Breast epithelium (tissue), 4 donors: ENCODE data around the gene MGAT5B. TPM values are rescaled to one million over a fixed set of nuclear protein-coding genes. Genes with fewer than 3 reads are reported as not detected.

ENCODE experiments used
- DNase-seq, 2 donors: peaks; one replicate each; pipeline ENCODE4 v3.0.0-alpha.2; 2019; ENCODE audit warnings: low spot score in 2 of 2
- H3K27ac ChIP-seq, 2 donors: fragments of 200-600 bp; sonication (generic) in 1 of 2; one replicate each; pipeline ENCODE4 v1.5.1; 2016 to 2019; ENCODE audit warnings: mild to moderate bottlenecking in 1 of 2
- H3K27me3 ChIP-seq, 2 donors: fragments of 200-600 bp; sonication (generic) in 1 of 2; one replicate each; pipeline versions ENCODE4 v1.5.1 to v1.6.0; 2017 to 2019; ENCODE audit warnings: control low read depth in 1 of 2, mild to moderate bottlenecking in 1 of 2
- H3K36me3 ChIP-seq: fragments of 200-600 bp; one replicate; pipeline ENCODE4 v1.5.1; 2019
- H3K4me1 ChIP-seq, 2 donors: fragments of 200-600 bp; sonication (generic); one replicate each; pipeline ENCODE4 v1.5.1; 2016 to 2019; ENCODE audit warnings: control low read depth in 1 of 2
- H3K4me3 ChIP-seq, 3 donors: fragments of 200-600 bp; sonication (generic); 1 replicate in 2 of 3; 2 replicates in 1 of 3; pipeline ENCODE4 v1.5.1; 2016 to 2019; ENCODE audit warnings: mild to moderate bottlenecking in 3 of 3, moderate library complexity in 2 of 3
- H3K9me3 ChIP-seq, 2 donors: fragments of 200-600 bp; sonication (generic) in 1 of 2; one replicate each; pipeline ENCODE4 v1.5.1; 2016 to 2019; ENCODE audit warnings: control low read depth in 1 of 2
- POLR2A ChIP-seq: fragments of 450-650 bp; IDR thresholded peaks from one replicate; pipeline ENCODE4 v1.6.1; 2016; ENCODE audit warnings: antibody characterized with exemption, mild to moderate bottlenecking, moderate library complexity
- POLR2AphosphoS5 ChIP-seq, 3 donors: sonication (generic); formaldehyde crosslinking; IDR thresholded peaks; one replicate each; pipeline ENCODE4 v1.6.1; 2017; ENCODE audit warnings: antibody characterized with exemption in 3 of 3
- intact Hi-C: fragments of 100-400 bp; cut with DNase I; formaldehyde crosslinking; loops from one replicate; pipeline ENCODE4 v1.15.1; 2023; ENCODE audit warnings: low total_unique reads
- total RNA-seq, 3 donors: library from RNA; depleted of rRNA; stranded (reverse); fragments of >200 nt; gene quantifications; one replicate each; pipeline ENCODE4 v1.1.0, GENCODE V29; 2016
- TF ChIP-seq, protein P1 (sequence below), 3 donors: fragments of 450-650 bp; IDR thresholded peaks; one replicate each; pipeline ENCODE4 v1.5.1; 2016 to 2017; ENCODE audit warnings: antibody characterized with exemption in 3 of 3, mild to moderate bottlenecking in 3 of 3, moderate library complexity in 3 of 3

Gene MGAT5B
- total RNA-seq, 3 donors from 2014 or later = 0.32 to 0.33 TPM; not detected in 1

DNA sequence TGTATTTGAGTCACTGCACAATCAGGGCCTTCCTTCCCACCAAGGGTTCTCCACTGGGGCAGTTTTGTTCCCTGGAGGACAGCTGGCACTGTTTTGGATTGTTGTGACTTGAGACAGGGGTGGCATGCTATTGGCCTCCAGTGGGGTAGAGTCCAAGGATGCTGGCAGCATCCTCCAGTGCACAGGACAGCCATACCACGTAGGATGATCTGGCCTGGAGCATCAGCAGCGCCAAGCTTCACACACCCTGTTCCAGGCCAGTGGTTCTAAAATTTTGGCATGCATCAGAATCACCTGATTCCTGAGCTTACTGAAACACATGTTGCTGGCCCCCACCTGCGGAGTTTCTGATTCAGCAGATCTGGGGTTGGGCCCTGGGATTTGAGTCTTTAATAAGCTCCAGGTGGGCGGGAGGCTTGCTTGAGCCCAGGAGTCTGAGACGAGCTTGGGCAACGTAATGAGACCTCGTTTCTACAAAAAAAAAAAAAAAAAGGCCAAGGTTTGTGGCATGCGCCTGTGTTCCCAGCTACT lies 83.2 kb downstream of the MGAT5B start:
- intact Hi-C loops = no loop called here
- no peak for TF ChIP-seq POLR2AphosphoS5 (IDR thresholded peaks at IDR 0.05)
- TF ChIP-seq POLR2A = no peak
- TF ChIP-seq, protein P1, sequence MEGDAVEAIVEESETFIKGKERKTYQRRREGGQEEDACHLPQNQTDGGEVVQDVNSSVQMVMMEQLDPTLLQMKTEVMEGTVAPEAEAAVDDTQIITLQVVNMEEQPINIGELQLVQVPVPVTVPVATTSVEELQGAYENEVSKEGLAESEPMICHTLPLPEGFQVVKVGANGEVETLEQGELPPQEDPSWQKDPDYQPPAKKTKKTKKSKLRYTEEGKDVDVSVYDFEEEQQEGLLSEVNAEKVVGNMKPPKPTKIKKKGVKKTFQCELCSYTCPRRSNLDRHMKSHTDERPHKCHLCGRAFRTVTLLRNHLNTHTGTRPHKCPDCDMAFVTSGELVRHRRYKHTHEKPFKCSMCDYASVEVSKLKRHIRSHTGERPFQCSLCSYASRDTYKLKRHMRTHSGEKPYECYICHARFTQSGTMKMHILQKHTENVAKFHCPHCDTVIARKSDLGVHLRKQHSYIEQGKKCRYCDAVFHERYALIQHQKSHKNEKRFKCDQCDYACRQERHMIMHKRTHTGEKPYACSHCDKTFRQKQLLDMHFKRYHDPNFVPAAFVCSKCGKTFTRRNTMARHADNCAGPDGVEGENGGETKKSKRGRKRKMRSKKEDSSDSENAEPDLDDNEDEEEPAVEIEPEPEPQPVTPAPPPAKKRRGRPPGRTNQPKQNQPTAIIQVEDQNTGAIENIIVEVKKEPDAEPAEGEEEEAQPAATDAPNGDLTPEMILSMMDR (IDR thresholded peaks at IDR 0.05) = no peak
- no peak overlapping the region for H3K4me3 ChIP-seq
- no peaks in the 10 kb centered on the region for H3K27me3 ChIP-seq
- H3K36me3 ChIP-seq = no peaks in the 10 kb centered on the region
- no peak for DNase-seq
- H3K4me1 ChIP-seq = peaks cover 0 to 3% of the 10 kb centered on the region in 2 donors
- no peak overlapping the region for H3K27ac ChIP-seq
- H3K9me3 ChIP-seq = no peaks in the 10 kb centered on the region

DNA sequence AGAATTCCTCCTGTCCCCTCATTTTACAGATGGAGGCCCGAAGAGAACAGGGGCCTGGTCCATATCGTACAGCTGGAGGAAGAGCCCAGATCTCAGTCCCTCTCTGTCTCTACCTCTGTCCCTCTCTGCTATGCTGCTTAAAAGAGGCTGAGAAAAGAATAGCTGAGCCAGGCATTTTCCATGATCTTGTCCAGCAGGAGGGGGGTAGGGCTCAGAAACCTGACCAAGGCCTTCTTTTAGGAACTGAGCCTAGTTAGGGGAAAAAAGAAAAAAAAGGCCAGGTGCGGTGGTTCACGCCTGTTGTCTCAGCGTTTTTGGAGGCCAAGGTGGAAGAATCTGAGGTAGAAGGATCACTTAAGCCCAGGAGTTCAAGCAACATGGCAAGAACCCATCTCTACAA lies 84.2 kb downstream of the MGAT5B start:
- Histone ChIP-seq H3K27ac (no peak overlapping the region), H3K4me3 (no peak overlapping the region), H3K27me3 (peaks cover 0 to 6% of the 10 kb centered on the region in 2 donors), H3K9me3 (no peaks in the 10 kb centered on the region), H3K4me1 (peaks cover 0 to 3% of the 10 kb centered on the region in 2 donors), H3K36me3 (no peaks in the 10 kb centered on the region)
- TF ChIP-seq POLR2AphosphoS5 (IDR thresholded peaks at IDR 0.05) = no peak
- TF ChIP-seq POLR2A = no peak
- TF ChIP-seq, protein P1 (IDR thresholded peaks at IDR 0.05) = no peak
- DNase-seq = no peak
- intact Hi-C loops = no loop called here

DNA sequence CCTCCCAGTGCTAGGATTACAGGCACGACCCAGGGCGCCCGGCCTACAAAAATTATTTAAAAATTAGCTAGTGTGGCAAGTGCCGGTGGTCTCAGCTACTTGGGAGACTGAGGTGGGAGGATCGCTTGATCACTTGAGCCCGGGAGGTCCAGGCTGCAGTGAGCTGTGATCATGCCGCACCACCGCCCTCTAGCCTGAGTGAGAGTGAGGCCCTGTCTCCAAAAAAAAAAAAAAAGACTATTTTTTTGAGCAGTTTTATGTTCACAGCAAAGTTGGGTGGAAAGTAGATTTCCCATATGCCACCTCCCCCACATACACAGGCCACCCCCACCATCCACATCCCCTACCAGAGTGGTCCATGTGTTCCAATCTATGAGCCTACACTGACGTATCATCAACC lies 84.9 kb downstream of the MGAT5B start:
- intact Hi-C loops = no loop called here
- no peak overlapping the region for H3K4me3 ChIP-seq
- no peak overlapping the region for H3K27ac ChIP-seq
- no peak for TF ChIP-seq POLR2A
- TF ChIP-seq, protein P1 (IDR thresholded peaks at IDR 0.05) = no peak
- no peak for TF ChIP-seq POLR2AphosphoS5 (IDR thresholded peaks at IDR 0.05)
- no peaks in the 10 kb centered on the region for H3K36me3 ChIP-seq
- no peaks in the 10 kb centered on the region for H3K9me3 ChIP-seq
- peaks cover 0 to 3% of the 10 kb centered on the region in 2 donors for H3K4me1 ChIP-seq
- peaks cover 0 to 6% of the 10 kb centered on the region in 2 donors for H3K27me3 ChIP-seq
- no peak for DNase-seq

DNA sequence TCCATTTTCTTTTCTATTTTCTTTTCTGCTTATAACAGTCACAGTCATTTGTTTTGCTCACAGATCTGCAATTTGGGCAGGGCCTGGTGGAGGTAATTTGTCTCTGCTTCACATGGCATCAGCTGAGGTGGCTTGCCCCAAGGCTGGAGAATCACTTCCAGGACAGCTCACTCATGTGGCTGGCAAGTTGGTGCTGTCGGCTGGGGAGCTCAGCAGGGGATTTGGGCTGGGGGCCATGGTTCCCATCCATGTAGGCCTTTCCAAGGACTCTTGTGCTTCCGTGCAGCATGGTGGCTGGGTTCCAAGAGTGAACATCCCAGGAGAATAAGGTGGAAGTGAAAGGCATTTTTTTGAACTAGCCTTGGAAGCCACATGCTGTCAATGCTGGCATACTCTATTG lies 85.7 kb downstream of the MGAT5B start:
- Histone ChIP-seq H3K4me1 (no peaks in the 10 kb centered on the region), H3K27me3 (peaks cover 0 to 6% of the 10 kb centered on the region in 2 donors), H3K36me3 (no peaks in the 10 kb centered on the region), H3K9me3 (no peaks in the 10 kb centered on the region), H3K27ac (no peak overlapping the region), H3K4me3 (no peak overlapping the region)
- no peak for DNase-seq
- no peak for TF ChIP-seq POLR2A
- TF ChIP-seq, protein P1 (IDR thresholded peaks at IDR 0.05) = no peak
- intact Hi-C loops = no loop called here

DNA sequence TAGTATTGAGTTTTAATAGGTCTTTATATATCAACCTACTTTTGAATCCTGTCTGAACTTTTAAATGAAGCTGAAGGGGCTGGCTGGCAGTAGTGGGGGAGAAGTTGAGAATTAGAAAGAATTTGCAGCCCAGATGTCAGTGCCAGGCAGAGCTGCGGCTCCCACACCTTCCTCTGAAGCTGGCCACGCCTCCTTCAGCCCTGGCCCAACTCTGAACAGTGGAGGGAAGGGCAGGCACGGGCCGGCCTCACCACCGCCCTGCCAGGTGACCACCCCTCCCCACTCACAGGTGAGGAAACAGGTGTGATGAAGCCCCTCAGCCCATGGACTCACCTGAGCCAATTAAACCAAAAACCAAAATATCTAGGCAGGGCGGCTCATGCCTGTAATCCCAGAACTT lies 87.0 kb downstream of the MGAT5B start:
- Histone ChIP-seq H3K9me3 (no peaks in the 10 kb centered on the region), H3K4me3 (no peak overlapping the region), H3K27ac (no peak overlapping the region), H3K4me1 (no peaks in the 10 kb centered on the region), H3K27me3 (peaks cover 0 to 6% of the 10 kb centered on the region in 2 donors), H3K36me3 (no peaks in the 10 kb centered on the region)
- intact Hi-C loops = no loop called here
- TF ChIP-seq POLR2A (no peak), POLR2AphosphoS5 (IDR thresholded peaks at IDR 0.05) (no peak)
- no peak for DNase-seq
